Middle frontal gyrus (tissue), 1 donor: ENCODE data around the gene SPATA31A6.
"Not testable (repeated sequence)": the region's sequence is repeated elsewhere in the genome, so short reads cannot be mapped to it uniquely, and the experiment has no call there.

Source experiments
- DNase-seq: peaks from one replicate; pipeline ENCODE4 v3.0.0-alpha.2; 2015; ENCODE audit warnings: low spot score; ENCODE audit errors: extremely low spot score

SPATA31A6 gene

GRCh38 chr9:42183359-42183758 lies at the start of gene SPATA31A6:
Gene SPATA31A6 (plus strand): TSS chr9:42183659. CDS start chr9:42183688, 29 bp downstream.
- not testable (repeated sequence) for DNase-seq

DNA sequence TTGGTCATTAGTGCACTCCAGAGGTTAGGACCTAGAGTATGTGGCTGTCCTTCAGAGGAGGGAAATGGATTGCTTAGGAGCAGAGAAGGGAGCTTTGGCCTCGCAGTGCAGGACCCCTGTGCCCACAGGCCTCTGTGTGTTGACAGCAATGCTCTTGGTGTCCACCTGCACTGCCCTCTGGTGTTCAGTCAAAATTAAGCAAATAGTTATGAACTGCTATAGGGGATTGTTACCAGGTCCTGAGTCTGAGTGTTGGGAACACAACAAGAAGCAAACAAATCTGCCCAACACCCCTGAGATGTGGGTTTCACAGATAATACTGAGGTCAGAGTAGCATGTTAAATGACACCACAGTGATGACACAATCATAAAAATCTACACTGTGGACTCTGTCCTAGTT lies 23.2 kb upstream of the SPATA31A6 start:
- not testable (repeated sequence) for DNase-seq

GRCh38 chr9:42219861-42220260 lies 36.4 kb downstream of the SPATA31A6 start:
- DNase-seq = not testable (repeated sequence)

- not testable (repeated sequence) for DNase-seq
Measured at GRCh38 chr9:42223230-42223629, 39.8 kb downstream of the SPATA31A6 start.

- DNase-seq = not testable (repeated sequence)
Measured at GRCh38 chr9:42233031-42233430, 49.6 kb downstream of the SPATA31A6 start.

DNA sequence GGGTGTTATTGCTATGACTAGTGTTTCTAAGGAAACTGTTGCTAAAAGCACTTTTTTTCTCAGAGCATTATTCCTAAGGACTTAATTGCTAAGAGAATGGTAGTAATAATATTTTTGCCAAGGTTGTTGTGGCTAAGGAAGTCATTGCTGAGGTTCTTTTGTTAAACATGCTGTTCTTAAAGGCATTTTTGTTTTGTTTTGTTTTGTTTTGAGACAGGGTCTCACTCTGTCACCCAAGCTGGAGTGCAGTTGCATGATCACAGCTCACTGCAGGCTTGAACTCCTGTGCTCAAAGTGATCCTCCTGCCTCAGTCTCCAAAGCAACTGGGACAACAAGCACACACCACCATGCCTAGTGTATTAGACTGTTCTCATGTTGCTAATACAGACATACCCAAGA lies 51.2 kb downstream of the SPATA31A6 start:
- DNase-seq = not testable (repeated sequence)

DNA sequence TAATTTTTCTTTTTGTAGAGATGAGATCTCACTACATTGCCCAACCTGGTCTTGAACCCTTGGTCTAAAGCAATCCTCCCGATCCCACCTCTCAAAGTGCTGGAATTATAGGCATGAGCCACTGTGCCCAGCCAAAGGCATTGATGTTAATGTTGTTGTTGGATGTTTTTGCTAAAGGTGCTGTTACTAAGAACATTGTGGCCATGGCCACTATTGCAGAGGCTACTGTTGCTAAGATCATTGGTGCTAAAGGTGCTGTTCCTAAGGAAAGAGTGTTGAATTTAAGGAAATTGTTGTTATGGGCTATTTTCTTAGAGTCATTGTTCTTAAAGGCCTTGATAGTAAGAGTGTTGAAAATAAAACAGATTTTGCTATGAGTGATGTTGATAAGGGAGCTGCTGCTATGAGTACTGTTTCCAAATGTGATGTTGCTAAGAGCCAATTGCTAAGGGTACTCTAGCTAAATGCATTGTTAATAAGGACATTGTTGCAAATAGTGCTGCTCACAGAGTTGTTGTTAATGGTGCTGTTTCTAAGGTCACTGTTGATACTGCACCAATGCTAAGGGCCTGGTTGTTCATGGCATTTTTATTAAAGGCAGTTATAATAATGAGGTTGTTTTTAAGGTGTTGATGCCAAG lies 52.0 kb downstream of the SPATA31A6 start:
- not testable (repeated sequence) for DNase-seq

DNA sequence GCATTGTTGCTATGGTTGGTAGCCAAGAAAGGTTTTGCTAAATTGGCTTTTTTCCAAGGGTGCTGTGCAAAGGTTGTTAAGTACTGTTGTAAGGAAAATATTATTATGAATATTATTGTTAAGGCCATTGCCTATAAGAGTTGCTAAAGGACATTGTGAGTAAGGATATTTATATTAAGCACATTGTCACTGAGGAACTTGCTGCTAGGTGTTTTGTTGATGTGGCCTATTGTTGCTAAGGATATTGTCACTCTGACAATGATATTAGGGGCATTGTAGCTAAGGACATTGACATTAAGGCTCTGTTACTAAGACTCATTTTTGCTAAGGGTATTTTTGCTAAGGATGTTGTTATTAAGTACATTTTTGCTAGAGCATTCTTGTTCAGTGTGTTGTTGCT lies 52.6 kb downstream of the SPATA31A6 start:
- not testable (repeated sequence) for DNase-seq

DNA sequence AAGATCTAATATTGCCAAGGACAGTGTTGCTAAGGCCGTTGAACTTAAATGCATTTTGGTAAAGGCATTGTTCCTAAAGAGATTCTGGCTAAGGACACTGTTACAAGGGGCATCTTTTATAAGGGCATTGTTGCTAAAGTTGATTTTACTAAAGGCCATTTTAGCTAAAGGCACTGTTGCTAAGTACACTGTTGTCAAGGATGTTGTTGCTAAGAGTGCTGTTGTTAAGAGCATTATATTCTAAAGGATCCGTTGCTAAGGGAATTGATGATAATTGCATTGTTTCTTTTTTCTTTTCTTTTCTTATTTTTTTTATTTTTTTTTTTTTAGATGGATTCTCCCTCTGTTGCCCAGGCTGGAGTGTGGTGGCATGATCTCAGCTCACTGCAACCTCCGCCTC lies 53.9 kb downstream of the SPATA31A6 start:
- DNase-seq = not testable (repeated sequence)

DNA sequence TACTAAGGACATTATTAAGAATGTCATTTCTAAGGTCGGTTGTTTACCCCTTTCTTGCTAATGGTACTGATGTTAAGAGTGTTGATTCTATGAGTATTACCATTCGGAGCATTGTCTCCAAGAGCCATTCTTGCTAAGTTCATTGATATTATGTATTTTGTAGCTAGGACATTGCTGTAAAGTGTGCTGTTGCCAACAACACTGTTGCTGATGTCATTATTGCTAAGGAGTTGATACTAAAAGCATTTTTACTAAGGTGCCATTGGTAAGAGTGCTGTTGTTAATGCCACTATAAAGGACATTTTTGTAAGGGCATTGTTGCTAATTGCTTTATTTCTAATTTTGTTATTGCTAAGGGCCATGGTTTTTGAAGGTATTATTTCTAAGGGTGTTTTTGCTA lies 55.4 kb downstream of the SPATA31A6 start:
- DNase-seq = not testable (repeated sequence)
